SK-N-MC (cell line): ENCODE results near the gene CKLF.

ENCODE experiments used
- DNase-seq: peaks from one replicate; pipeline ENCODE4 v3.0.0-alpha.2; 2011; ENCODE audit warnings: low read depth, low spot score
- H3K27ac ChIP-seq: fragments of 200-600 bp; sonication (generic); 2 replicates; pipeline ENCODE4 v1.5.1; 2016; ENCODE audit warnings: mixed run types
- H3K36me3 ChIP-seq: fragments of 200-600 bp; sonication (generic); 2 replicates; pipeline ENCODE4 v1.6.1; 2017; ENCODE audit warnings: antibody characterized with exemption, low read length, mixed read lengths; ENCODE audit not compliant: insufficient read depth
- H3K4me3 ChIP-seq: fragments of 200-600 bp; sonication (generic); 2 replicates; pipeline ENCODE4 v1.5.1; 2016
- H3K9ac ChIP-seq: fragments of 200-600 bp; sonication (generic); 2 replicates; pipeline ENCODE4 v1.8.0; 2017; ENCODE audit warnings: mixed run types, mixed read lengths; ENCODE audit not compliant: insufficient read length
- H3K9me3 ChIP-seq: fragments of 200-600 bp; sonication (generic); 2 replicates; pipeline ENCODE4 v1.6.1; 2017; ENCODE audit warnings: low read depth, mild to moderate bottlenecking, antibody characterized with exemption, low read length, moderate library complexity, mixed read lengths
- EZH2 ChIP-seq: fragments of 200-600 bp; sonication (generic); IDR thresholded peaks from one replicate; pipeline ENCODE4 v1.6.1; 2017; ENCODE audit warnings: antibody characterized with exemption
- FOXP2 ChIP-seq: optimal IDR thresholded peaks from 2 replicates; pipeline ENCODE3; 2011; ENCODE audit warnings: mild to moderate bottlenecking, moderate library complexity; ENCODE audit not compliant: insufficient read depth; ENCODE audit errors: extremely low read length, control extremely low read depth
- POLR2AphosphoS5 ChIP-seq: IDR thresholded peaks from 2 replicates; pipeline ENCODE4 v1.6.1; 2012; ENCODE audit warnings: mild to moderate bottlenecking, low read depth, low read length, borderline replicate concordance

Gene CKLF

GRCh38 chr16:66522816-66523590, 29.4 kb upstream of the CKLF start:
- H3K9ac ChIP-seq = no peak overlapping the region
- no peaks in the 10 kb centered on the region for H3K9me3 ChIP-seq
- no peak for DNase-seq
- no peak overlapping the region for H3K27ac ChIP-seq
- H3K4me3 ChIP-seq = no peak overlapping the region
- TF ChIP-seq POLR2AphosphoS5 (no peak), FOXP2 (no peak), EZH2 (no peak)
- H3K36me3 ChIP-seq = no peaks in the 10 kb centered on the region

GRCh38 chr16:66523861-66524354, 28.5 kb upstream of the CKLF start:
- DNase-seq = no peak
- H3K9me3 ChIP-seq = no peaks in the 10 kb centered on the region
- no peak overlapping the region for H3K9ac ChIP-seq
- H3K4me3 ChIP-seq = no peak overlapping the region
- H3K36me3 ChIP-seq = no peaks in the 10 kb centered on the region
- H3K27ac ChIP-seq = no peak overlapping the region
- TF ChIP-seq POLR2AphosphoS5 = no peak
- no peak for TF ChIP-seq EZH2
- no peak for TF ChIP-seq FOXP2

GRCh38 chr16:66524601-66525164, 27.7 kb upstream of the CKLF start:
- Histone ChIP-seq H3K9me3 (no peaks in the 10 kb centered on the region), H3K4me3 (no peak overlapping the region), H3K36me3 (no peaks in the 10 kb centered on the region), H3K9ac (no peak overlapping the region), H3K27ac (no peak overlapping the region)
- TF ChIP-seq POLR2AphosphoS5 (no peak), EZH2 (no peak), FOXP2 (no peak)
- no peak for DNase-seq

- TF ChIP-seq POLR2AphosphoS5 (no peak), EZH2 (no peak), FOXP2 (no peak)
- no peak for DNase-seq
- Histone ChIP-seq H3K9me3 (no peaks in the 10 kb centered on the region), H3K27ac (no peak overlapping the region), H3K4me3 (no peak overlapping the region), H3K9ac (no peak overlapping the region), H3K36me3 (no peaks in the 10 kb centered on the region)
Measured at GRCh38 chr16:66525396-66526180, 26.8 kb upstream of the CKLF start.

DNA sequence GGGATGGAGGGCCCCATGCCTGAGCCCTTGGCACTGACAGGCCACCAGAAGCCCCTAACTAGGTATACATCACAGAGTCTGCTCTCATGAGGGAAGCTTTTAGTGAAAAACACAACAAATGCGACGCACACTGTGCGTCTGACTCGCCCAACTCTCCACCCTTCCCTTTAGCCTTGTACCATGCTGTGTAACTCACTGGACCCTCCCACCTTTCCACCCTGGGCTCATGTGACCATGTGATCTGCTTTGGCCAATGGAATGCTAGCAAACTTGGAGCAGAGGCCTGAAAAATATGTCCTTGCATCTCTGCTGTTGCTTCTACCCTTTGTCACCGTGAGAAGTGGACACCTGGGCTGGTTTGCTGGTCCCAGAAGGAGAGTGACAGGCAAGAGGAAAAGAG, 24.1 kb upstream of the CKLF start:
- H3K9ac ChIP-seq = no peak overlapping the region

DNA sequence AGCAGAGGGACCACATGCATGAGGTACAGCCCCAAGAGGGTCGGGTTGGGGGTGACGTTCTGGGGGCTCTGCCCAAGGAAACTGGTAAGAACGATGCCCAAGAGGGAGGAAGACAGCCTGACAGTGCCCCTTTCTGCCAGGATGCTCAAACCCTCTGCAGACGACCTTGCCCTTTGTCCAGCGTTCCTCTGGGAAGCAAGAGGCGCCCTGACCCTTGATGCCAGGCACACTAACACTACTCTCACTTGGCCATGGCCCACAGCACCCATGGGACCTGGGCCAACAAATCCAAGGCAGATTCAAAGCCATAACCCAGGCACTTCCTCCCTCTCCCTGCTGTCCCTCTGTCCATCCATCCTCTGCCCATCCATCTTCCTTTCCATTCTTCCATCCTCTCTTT, 22.9 kb upstream of the CKLF start:
- no peak for DNase-seq
- H3K9me3 ChIP-seq = no peaks in the 10 kb centered on the region
- no peaks in the 10 kb centered on the region for H3K36me3 ChIP-seq
- H3K27ac ChIP-seq = no peak overlapping the region
- no peak for TF ChIP-seq EZH2
- H3K9ac ChIP-seq = no peak overlapping the region
- H3K4me3 ChIP-seq = no peak overlapping the region

More for the DNA sequence above, 24.1 kb upstream of the CKLF start:
- no peak for TF ChIP-seq FOXP2
- TF ChIP-seq EZH2 = no peak
- TF ChIP-seq POLR2AphosphoS5 = no peak
- no peaks in the 10 kb centered on the region for H3K36me3 ChIP-seq
- DNase-seq = no peak
- H3K4me3 ChIP-seq = no peak overlapping the region
- H3K27ac ChIP-seq = no peak overlapping the region
- H3K9me3 ChIP-seq = no peaks in the 10 kb centered on the region

DNA sequence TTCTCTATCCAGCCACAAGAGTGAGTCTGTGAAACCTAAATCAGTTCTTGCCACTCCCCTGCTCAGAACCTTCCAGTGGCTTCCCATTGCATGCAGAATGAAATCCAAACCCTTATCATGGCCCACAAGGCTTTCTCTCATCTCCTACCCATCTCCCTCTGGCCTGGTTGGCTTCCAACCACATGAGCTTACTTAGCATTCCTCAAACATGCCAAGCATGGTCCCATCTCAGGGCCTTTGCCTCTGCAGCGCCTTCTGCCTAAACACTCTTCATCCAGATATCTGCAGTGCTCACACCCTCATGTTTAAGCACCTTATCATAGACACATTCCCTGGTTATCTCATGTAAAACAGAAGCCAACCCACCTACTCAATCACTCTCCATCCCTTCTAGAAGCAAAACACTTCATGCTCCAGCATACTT, 18.0 kb upstream of the CKLF start:
- Histone ChIP-seq H3K36me3 (no peaks in the 10 kb centered on the region), H3K9me3 (no peaks in the 10 kb centered on the region), H3K4me3 (no peak overlapping the region), H3K27ac (no peak overlapping the region), H3K9ac (no peak overlapping the region)
- TF ChIP-seq POLR2AphosphoS5 = no peak
- TF ChIP-seq EZH2 = no peak
- no peak for TF ChIP-seq FOXP2
- no peak for DNase-seq

DNA sequence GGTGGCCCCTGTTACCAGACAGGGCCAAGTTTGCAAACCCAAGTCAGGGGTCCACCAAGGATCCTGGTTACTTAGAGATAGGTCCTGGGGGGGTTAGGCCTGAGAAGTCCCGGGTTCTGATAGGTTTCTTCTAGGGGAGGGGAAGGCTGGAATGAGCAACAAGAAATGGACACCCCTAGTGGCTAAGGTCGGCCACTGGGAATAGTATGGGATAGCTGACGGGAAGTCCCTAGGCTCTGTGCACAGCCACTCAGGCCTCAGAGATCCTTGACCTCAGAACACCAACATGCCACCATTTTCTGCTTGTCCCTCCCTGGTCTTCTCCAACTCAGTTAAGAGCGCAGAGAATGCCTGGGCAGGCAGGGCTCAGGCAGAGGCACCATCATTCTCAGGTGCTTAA, 15.9 kb upstream of the CKLF start:
- no peak for TF ChIP-seq POLR2AphosphoS5
- TF ChIP-seq FOXP2 = no peak
- no peak for TF ChIP-seq EZH2
- no peaks in the 10 kb centered on the region for H3K36me3 ChIP-seq
- H3K27ac ChIP-seq = no peak overlapping the region
- H3K9me3 ChIP-seq = no peaks in the 10 kb centered on the region
- no peak overlapping the region for H3K9ac ChIP-seq
- DNase-seq = no peak
- no peak overlapping the region for H3K4me3 ChIP-seq
